RPMI7951 (cell line): ENCODE results near the gene ABCA1. TPM values are rescaled to one million over a fixed set of nuclear protein-coding genes. Genes with fewer than 3 reads are reported as not detected.
"Not testable (repeated sequence)": the region's sequence is repeated elsewhere in the genome, so short reads cannot be mapped to it uniquely, and the experiment has no call there.

Source experiments
- DNase-seq: peaks from one replicate; pipeline ENCODE4 v3.0.0-alpha.2; 2012; ENCODE audit warnings: low read depth
- total RNA-seq: library from RNA; depleted of rRNA; stranded (reverse); fragments of >200 nt; shearing (Covaris generic); gene quantifications from 2 replicates; pipeline ENCODE4 v1.2.3, GENCODE V29; 2014

ABCA1 gene
- total RNA-seq, 1 experiment from 2014 or later: 20.8 TPM

GRCh38 chr9:104905153-104905901, 22.6 kb downstream of the ABCA1 start:
- DNase-seq: no peak

- DNase-seq: peak; percentile 84
These were observed 24.3 kb downstream of the ABCA1 start for GRCh38 chr9:104903609-104904008.

GRCh38 chr9:104900871-104901270, 27.1 kb downstream of the ABCA1 start:
- peak; percentile 76 for DNase-seq

- no peak for DNase-seq
These were observed 27.6 kb downstream of the ABCA1 start for GRCh38 chr9:104900324-104900723.

GRCh38 chr9:104899759-104900247, 28.2 kb downstream of the ABCA1 start:
- DNase-seq: no peak

- not testable (repeated sequence) for DNase-seq
These were observed 29.6 kb downstream of the ABCA1 start for GRCh38 chr9:104898376-104898775.

- DNase-seq: peak; percentile 37
These were observed 31.8 kb downstream of the ABCA1 start for GRCh38 chr9:104896131-104896530.

- peak; percentile 100 for DNase-seq
These were observed 32.4 kb downstream of the ABCA1 start for GRCh38 chr9:104895572-104895971.

GRCh38 chr9:104892701-104893100, 35.3 kb downstream of the ABCA1 start:
- DNase-seq: no peak

GRCh38 chr9:104890433-104890770, 37.6 kb downstream of the ABCA1 start:
- no peak for DNase-seq

- no peak for DNase-seq
These were observed 41.9 kb downstream of the ABCA1 start for GRCh38 chr9:104885818-104886709.

GRCh38 chr9:104883169-104883568, 44.8 kb downstream of the ABCA1 start:
- no peak for DNase-seq

- DNase-seq: no peak
These were observed 45.4 kb downstream of the ABCA1 start for GRCh38 chr9:104882566-104882965.

- no peak for DNase-seq
These were observed 45.9 kb downstream of the ABCA1 start for GRCh38 chr9:104882086-104882485.

GRCh38 chr9:104879555-104880309, 48.2 kb downstream of the ABCA1 start:
- peak; percentile 44 for DNase-seq

GRCh38 chr9:104876587-104876986, 51.4 kb downstream of the ABCA1 start:
- DNase-seq: no peak

GRCh38 chr9:104875897-104876296, 52.1 kb downstream of the ABCA1 start:
- no peak for DNase-seq

GRCh38 chr9:104875320-104875719, 52.6 kb downstream of the ABCA1 start:
- DNase-seq: no peak

- no peak for DNase-seq
These were observed 54.5 kb downstream of the ABCA1 start for GRCh38 chr9:104873489-104873850.

- peak; percentile 100 for DNase-seq
These were observed 55.1 kb downstream of the ABCA1 start for GRCh38 chr9:104872656-104873488.

GRCh38 chr9:104871961-104872527, 55.9 kb downstream of the ABCA1 start:
- no peak for DNase-seq
